ENCODE data around the gene GRIA4.

GRIA4 gene

DNA sequence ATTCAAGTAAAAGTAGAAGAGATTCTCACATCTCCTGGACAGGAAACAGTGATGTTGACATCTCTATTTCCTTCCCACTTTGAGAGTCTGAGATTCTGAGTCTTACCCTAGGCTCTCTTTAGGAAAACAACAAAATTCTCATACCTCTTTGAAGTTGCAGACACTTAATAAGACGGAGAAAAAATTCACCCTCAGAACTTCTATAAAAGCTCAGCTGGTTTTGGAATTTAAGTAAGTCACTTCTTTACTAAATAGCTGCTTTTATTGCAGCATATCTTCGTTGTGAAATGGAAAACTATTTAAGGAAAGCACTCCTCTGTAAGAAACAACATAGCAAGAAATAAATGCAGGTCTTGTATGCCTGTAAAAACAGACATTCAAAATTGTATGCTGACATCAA lies 333.0 kb downstream of the GRIA4 start:
- DNase-seq (ENCODE audit: low read depth) = no peak
- TF ChIP-seq, protein P1, sequence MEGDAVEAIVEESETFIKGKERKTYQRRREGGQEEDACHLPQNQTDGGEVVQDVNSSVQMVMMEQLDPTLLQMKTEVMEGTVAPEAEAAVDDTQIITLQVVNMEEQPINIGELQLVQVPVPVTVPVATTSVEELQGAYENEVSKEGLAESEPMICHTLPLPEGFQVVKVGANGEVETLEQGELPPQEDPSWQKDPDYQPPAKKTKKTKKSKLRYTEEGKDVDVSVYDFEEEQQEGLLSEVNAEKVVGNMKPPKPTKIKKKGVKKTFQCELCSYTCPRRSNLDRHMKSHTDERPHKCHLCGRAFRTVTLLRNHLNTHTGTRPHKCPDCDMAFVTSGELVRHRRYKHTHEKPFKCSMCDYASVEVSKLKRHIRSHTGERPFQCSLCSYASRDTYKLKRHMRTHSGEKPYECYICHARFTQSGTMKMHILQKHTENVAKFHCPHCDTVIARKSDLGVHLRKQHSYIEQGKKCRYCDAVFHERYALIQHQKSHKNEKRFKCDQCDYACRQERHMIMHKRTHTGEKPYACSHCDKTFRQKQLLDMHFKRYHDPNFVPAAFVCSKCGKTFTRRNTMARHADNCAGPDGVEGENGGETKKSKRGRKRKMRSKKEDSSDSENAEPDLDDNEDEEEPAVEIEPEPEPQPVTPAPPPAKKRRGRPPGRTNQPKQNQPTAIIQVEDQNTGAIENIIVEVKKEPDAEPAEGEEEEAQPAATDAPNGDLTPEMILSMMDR (IDR thresholded peaks at IDR 0.05; ENCODE audit: control insufficient read depth, insufficient read depth, low read depth, low read length, missing control alignments) = no peak
- no peak overlapping the region for H3K4me3 ChIP-seq (ENCODE audit: control insufficient read depth, low read depth, low read length)

DNA sequence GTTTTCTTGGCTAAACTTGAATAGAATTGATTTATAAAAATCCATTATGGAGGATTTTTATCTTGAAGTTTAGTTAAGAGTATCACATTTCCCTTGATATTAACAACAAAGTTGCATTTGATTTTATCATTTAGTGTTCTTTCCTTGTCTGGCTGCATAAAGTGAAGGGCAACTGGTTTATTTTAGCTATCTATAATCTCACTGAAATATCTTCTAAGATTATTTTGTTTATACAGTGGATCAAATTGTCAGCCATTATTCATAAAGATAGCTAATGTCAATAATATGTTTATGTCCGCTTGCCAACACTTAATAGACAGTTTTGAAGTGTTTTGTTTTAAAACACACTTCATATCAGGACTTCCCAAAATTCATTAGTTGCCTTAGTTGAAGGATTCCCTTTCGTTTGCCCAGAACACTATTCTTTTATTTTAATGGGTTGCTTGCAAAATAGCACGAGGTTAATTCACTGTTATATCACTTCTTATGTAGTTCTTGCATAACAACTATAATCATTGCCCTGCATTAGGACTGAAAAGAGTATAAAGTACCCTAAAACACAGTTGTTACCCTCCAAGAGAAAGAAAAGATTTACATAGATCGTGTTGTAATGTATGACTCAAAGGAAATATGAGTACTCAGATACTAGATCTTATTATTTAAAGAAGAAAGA lies 339.2 kb downstream of the GRIA4 start:
- DNase-seq (ENCODE audit: low read depth) = no peak
- H3K4me3 ChIP-seq (ENCODE audit: control insufficient read depth, low read depth, low read length) = no peak overlapping the region
- TF ChIP-seq, protein P1 (IDR thresholded peaks at IDR 0.05; ENCODE audit: control insufficient read depth, insufficient read depth, low read depth, low read length, missing control alignments) = no peak

DNA sequence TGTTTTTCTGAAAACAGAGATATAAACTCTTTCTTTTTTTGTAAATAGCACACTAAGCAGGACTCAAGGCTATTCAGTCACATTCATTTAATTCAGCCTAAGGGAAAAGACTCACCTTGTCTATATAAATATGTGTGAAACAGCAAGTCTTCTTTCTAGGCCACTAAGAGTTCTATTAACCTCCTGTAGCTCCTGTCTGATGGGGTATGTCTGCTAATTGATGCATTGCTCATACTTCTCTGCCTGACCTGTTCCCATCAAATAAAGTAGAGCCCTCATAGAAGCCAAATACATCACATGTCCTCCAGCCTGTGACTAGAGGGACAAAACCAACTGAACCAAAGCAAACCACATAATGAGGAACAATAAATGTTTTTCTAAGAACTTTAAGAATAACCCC lies 344.0 kb downstream of the GRIA4 start:
- TF ChIP-seq, protein P1 (IDR thresholded peaks at IDR 0.05; ENCODE audit: control insufficient read depth, insufficient read depth, low read depth, low read length, missing control alignments) = no peak
- DNase-seq (ENCODE audit: low read depth) = no peak
- no peak overlapping the region for H3K4me3 ChIP-seq (ENCODE audit: control insufficient read depth, low read depth, low read length)

DNA sequence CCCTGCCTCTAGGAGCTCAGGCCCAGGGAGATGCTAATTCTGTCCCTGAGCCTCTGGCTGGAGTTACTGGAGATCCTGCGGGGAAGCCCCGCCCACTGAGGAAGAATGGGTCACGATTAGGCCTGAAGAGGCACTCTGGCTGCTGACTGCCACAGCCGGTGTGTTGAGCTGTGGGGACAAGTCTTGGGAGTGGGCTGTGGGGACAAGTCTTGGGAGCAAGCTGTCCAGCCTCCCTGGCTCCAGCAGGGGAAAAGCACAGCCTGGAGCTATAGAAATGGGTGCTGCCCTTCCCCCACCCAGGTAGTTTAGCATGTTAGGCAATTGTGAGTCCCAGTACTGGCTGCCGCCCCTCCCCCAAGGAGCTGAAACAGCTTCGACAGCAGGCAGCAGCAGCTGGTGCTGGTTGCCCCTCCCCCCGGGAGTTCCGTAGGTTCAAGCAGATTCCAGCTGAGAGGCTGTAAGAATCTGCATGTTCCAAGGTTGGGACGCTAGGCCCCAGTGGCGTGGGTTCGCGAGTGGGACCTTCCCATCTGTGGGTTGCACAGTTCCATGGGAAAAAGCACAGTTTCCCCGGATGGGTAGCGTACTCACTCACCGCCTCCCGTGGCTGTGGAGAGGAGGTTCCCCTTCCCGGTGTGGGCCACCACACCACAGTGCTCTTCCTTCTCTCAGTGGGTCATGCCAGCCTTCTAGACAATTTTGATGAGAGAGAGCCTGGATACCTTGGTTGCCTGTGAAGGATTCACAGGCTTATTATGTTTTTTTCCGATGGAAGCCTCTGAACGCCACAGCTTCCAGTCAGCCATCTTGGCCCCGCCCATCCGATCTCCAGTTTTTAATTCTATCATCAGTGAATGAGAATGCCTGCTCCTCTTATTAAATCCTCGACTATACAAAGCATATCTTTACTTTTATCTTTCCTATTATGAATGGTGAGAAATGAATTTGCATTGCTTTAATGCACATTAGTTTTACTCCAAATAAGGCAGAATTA lies 350.7 kb downstream of the GRIA4 start:
- no peak for DNase-seq (ENCODE audit: low read depth)
- H3K4me3 ChIP-seq (ENCODE audit: control insufficient read depth, low read depth, low read length) = no peak overlapping the region
- TF ChIP-seq, protein P1 (IDR thresholded peaks at IDR 0.05; ENCODE audit: control insufficient read depth, insufficient read depth, low read depth, low read length, missing control alignments) = no peak

DNA sequence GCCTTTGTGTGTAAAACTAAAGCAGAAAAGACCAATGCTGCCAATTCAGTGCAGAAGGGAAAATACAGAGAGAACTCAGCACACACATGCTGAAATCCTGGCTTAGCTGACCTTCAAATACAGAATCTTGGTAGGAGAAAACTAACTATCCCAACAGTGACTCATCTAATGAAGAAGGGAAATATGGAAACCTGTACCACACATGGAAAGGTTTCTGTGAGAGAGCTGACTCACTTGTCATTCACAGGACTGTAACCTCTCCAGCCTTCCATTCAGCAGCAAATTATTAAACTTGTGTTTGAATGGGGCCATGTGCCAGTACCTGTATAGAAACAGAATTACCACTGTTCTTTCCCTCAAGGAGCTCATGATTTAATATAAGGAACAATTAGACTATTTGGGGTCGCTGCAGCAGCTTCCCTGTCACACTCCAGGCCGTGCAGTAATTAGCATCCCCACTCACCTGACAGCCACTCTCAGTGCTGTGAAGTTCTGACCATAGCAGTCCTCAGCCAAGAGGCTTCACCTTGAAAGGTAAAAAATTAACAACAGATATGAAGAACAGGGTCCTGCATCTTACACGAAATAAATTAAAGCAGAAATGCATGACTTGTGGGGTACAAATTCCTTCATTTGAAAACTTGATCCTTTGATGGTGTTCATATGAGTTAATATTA lies 358.3 kb downstream of the GRIA4 start:
- H3K4me3 ChIP-seq (ENCODE audit: control insufficient read depth, low read depth, low read length) = no peak overlapping the region
- TF ChIP-seq, protein P1 (IDR thresholded peaks at IDR 0.05; ENCODE audit: control insufficient read depth, insufficient read depth, low read depth, low read length, missing control alignments) = no peak
- DNase-seq (ENCODE audit: low read depth) = no peak

DNA sequence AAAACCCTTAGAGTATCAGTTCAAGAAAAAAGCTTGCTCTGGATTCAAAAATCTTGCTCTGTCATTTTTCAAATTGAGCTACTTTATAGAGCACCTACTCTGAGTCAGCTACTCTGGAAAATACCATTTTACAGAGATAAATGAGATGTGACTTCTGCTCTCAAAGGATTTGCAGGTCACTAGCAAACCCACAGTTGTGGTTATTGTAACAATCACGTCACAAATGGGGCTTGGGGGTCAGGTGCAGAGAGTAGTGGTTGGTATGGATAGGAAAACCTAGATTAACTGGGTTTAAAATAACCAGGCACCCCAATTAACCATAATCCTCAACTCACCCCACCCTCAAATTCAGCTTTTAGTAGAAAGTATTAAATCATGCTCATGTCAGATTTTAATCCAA lies 359.9 kb downstream of the GRIA4 start:
- no peak overlapping the region for H3K4me3 ChIP-seq (ENCODE audit: control insufficient read depth, low read depth, low read length)
- TF ChIP-seq, protein P1 (IDR thresholded peaks at IDR 0.05; ENCODE audit: control insufficient read depth, insufficient read depth, low read depth, low read length, missing control alignments) = no peak
- no peak for DNase-seq (ENCODE audit: low read depth)
